WTC11 (cell line): ENCODE results near the gene HAVCR2. TPM values are rescaled to one million over a fixed set of nuclear protein-coding genes. Genes with fewer than 3 reads are reported as not detected.
"Not testable (repeated sequence)": the region's sequence is repeated elsewhere in the genome, so short reads cannot be mapped to it uniquely, and the experiment has no call there.

Experiments used
- ATAC-seq: fragments of 200-7000 bp; cut with Tn5 transposase; 2 replicates; pipeline ENCODE4 v1.10.0; 2021; ENCODE audit warnings: mild to moderate bottlenecking, moderate library complexity
- CTCF ChIA-PET: fragments of 300-600 bp; sonication (Branson Sonifier 250); formaldehyde crosslinking; loops from one replicate; lab custom pipeline; 2021; ENCODE audit warnings: antibody characterized with exemption; lab: Charles Lee
- POLR2A ChIA-PET: fragments of 350-600 bp; sonication (Branson Sonifier 250); formaldehyde crosslinking; loops from one replicate; lab custom pipeline; 2021; ENCODE audit warnings: antibody characterized with exemption; lab: Charles Lee
- DNase-seq: peaks from one replicate; pipeline ENCODE4 v3.0.0; 2021; ENCODE audit warnings: low spot score
- H3K27ac Mint-ChIP-seq: 2 replicates; pipeline ENCODE4 v1.8.0; 2021; ENCODE audit warnings: mixed read lengths
- H3K27me3 Mint-ChIP-seq: 2 replicates; pipeline ENCODE4 v1.8.0; 2021; ENCODE audit warnings: low read depth, mild to moderate bottlenecking, moderate library complexity, mixed read lengths
- H3K36me3 Mint-ChIP-seq: 2 replicates; pipeline ENCODE4 v1.8.0; 2021; ENCODE audit warnings: mixed read lengths
- H3K4me1 Mint-ChIP-seq: 2 replicates; pipeline ENCODE4 v1.8.0; 2022; ENCODE audit warnings: mixed read lengths
- H3K4me3 Mint-ChIP-seq: 2 replicates; pipeline ENCODE4 v1.8.0; 2021; ENCODE audit warnings: mild to moderate bottlenecking, moderate library complexity, mixed read lengths
- H3K9me3 Mint-ChIP-seq: 2 replicates; pipeline ENCODE4 v1.8.0; 2021; ENCODE audit warnings: mixed read lengths
- CBFB ChIP-seq: sonication (generic); formaldehyde crosslinking; IDR thresholded peaks from 2 replicates; pipeline ENCODE4 v1.8.1; 2022; ENCODE audit warnings: mild to moderate bottlenecking, low read depth, missing genetic modification reagents
- CDX4 ChIP-seq: fragments of 250-450 bp; sonication (Bioruptor Pico); IDR thresholded peaks from 2 replicates; pipeline ENCODE4 v1.9.0; 2021; ENCODE audit warnings: moderate library complexity, mild to moderate bottlenecking, inconsistent platforms, borderline replicate concordance
- CREB1 ChIP-seq: sonication (generic); formaldehyde crosslinking; IDR thresholded peaks from 2 replicates; pipeline ENCODE4 v1.8.0; 2023; ENCODE audit warnings: mild to moderate bottlenecking, missing genetic modification reagents
- E2F4 ChIP-seq: sonication (generic); formaldehyde crosslinking; IDR thresholded peaks from 2 replicates; pipeline ENCODE4 v1.8.1; 2022; ENCODE audit warnings: low read depth, mild to moderate bottlenecking, moderate library complexity, missing genetic modification reagents, borderline replicate concordance
- EMX1 ChIP-seq: fragments of 250-450 bp; sonication (Bioruptor Pico); IDR thresholded peaks from 2 replicates; pipeline ENCODE4 v1.8.0; 2021; ENCODE audit warnings: mild to moderate bottlenecking
- JAZF1 ChIP-seq: fragments of 250-450 bp; sonication (Bioruptor Pico); IDR thresholded peaks from 2 replicates; pipeline ENCODE4 v1.9.0; 2021; ENCODE audit warnings: moderate library complexity, mild to moderate bottlenecking, inconsistent platforms
- MYBL2 ChIP-seq: sonication (generic); formaldehyde crosslinking; IDR thresholded peaks from 2 replicates; pipeline ENCODE4 v1.8.1; 2023; ENCODE audit warnings: mild to moderate bottlenecking, moderate library complexity, missing genetic modification reagents
- NFE2L1 ChIP-seq: sonication (generic); formaldehyde crosslinking; IDR thresholded peaks from 2 replicates; pipeline ENCODE4 v1.8.1; 2023; ENCODE audit warnings: missing genetic modification reagents
- NFYB ChIP-seq: sonication (generic); formaldehyde crosslinking; conservative IDR thresholded peaks from 2 replicates; pipeline ENCODE4 v1.8.0; 2022; ENCODE audit warnings: low read depth, missing genetic modification reagents
- NR1H2 ChIP-seq: sonication (generic); formaldehyde crosslinking; IDR thresholded peaks from 2 replicates; pipeline ENCODE4 v1.9.0; 2021; ENCODE audit warnings: mild to moderate bottlenecking, moderate library complexity, missing genetic modification reagents
- NR3C1 ChIP-seq: sonication (generic); formaldehyde crosslinking; conservative IDR thresholded peaks from 2 replicates; pipeline ENCODE4 v1.8.1; 2023; ENCODE audit warnings: low read depth, mild to moderate bottlenecking, missing genetic modification reagents
- PRDM15 ChIP-seq: sonication (generic); formaldehyde crosslinking; IDR thresholded peaks from 2 replicates; pipeline ENCODE4 v1.8.0; 2022; ENCODE audit warnings: missing genetic modification reagents
- SP1 ChIP-seq: sonication (generic); formaldehyde crosslinking; conservative IDR thresholded peaks from 2 replicates; pipeline ENCODE4 v1.8.1; 2022; ENCODE audit warnings: missing genetic modification reagents
- TEAD1 ChIP-seq: sonication (generic); formaldehyde crosslinking; IDR thresholded peaks from 2 replicates; pipeline ENCODE4 v1.8.0; 2022; ENCODE audit warnings: mild to moderate bottlenecking, missing genetic modification reagents
- ZNF263 ChIP-seq: sonication (generic); formaldehyde crosslinking; IDR thresholded peaks from 2 replicates; pipeline ENCODE4 v1.8.1; 2022; ENCODE audit warnings: low read depth, mild to moderate bottlenecking, moderate library complexity, missing genetic modification reagents
- ZNF425 ChIP-seq: fragments of 250-450 bp; sonication (Bioruptor Pico); conservative IDR thresholded peaks from 2 replicates; pipeline ENCODE4 v1.9.0; 2021; ENCODE audit warnings: mild to moderate bottlenecking
- ZNF671 ChIP-seq: fragments of 250-450 bp; sonication (Bioruptor Pico); IDR thresholded peaks from 2 replicates; pipeline ENCODE4 v1.8.0; 2021; ENCODE audit warnings: mild to moderate bottlenecking
- total RNA-seq: library from RNA; stranded (reverse); gene quantifications from 3 replicates; pipeline ENCODE4 v1.2.3, GENCODE V29; 2021
- TF ChIP-seq, protein P1 (sequence below): fragments of 250-450 bp; sonication (Bioruptor Pico); IDR thresholded peaks from 2 replicates; pipeline ENCODE4 v1.9.0; 2021; ENCODE audit warnings: mild to moderate bottlenecking, borderline replicate concordance
- TF ChIP-seq, protein P2 (sequence below): sonication (generic); formaldehyde crosslinking; conservative IDR thresholded peaks from 2 replicates; pipeline ENCODE4 v1.8.1; 2022; ENCODE audit warnings: mild to moderate bottlenecking, missing genetic modification reagents
- TF ChIP-seq, protein P3 (sequence below): sonication (generic); formaldehyde crosslinking; IDR thresholded peaks from 2 replicates; pipeline ENCODE4 v1.8.1; 2022; ENCODE audit warnings: mild to moderate bottlenecking, moderate library complexity, missing genetic modification reagents

The HAVCR2 gene
- total RNA-seq, 1 experiment from 2014 or later: 0.33 TPM

- no peak for TF ChIP-seq PRDM15 (CRISPR knock-in tag)
- TF ChIP-seq, protein P1, sequence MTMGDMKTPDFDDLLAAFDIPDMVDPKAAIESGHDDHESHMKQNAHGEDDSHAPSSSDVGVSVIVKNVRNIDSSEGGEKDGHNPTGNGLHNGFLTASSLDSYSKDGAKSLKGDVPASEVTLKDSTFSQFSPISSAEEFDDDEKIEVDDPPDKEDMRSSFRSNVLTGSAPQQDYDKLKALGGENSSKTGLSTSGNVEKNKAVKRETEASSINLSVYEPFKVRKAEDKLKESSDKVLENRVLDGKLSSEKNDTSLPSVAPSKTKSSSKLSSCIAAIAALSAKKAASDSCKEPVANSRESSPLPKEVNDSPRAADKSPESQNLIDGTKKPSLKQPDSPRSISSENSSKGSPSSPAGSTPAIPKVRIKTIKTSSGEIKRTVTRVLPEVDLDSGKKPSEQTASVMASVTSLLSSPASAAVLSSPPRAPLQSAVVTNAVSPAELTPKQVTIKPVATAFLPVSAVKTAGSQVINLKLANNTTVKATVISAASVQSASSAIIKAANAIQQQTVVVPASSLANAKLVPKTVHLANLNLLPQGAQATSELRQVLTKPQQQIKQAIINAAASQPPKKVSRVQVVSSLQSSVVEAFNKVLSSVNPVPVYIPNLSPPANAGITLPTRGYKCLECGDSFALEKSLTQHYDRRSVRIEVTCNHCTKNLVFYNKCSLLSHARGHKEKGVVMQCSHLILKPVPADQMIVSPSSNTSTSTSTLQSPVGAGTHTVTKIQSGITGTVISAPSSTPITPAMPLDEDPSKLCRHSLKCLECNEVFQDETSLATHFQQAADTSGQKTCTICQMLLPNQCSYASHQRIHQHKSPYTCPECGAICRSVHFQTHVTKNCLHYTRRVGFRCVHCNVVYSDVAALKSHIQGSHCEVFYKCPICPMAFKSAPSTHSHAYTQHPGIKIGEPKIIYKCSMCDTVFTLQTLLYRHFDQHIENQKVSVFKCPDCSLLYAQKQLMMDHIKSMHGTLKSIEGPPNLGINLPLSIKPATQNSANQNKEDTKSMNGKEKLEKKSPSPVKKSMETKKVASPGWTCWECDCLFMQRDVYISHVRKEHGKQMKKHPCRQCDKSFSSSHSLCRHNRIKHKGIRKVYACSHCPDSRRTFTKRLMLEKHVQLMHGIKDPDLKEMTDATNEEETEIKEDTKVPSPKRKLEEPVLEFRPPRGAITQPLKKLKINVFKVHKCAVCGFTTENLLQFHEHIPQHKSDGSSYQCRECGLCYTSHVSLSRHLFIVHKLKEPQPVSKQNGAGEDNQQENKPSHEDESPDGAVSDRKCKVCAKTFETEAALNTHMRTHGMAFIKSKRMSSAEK (CRISPR knock-in tag): no peak
- no peak for TF ChIP-seq E2F4 (CRISPR knock-in tag)
- no peak for TF ChIP-seq TEAD1 (CRISPR knock-in tag)
- TF ChIP-seq, protein P2, sequence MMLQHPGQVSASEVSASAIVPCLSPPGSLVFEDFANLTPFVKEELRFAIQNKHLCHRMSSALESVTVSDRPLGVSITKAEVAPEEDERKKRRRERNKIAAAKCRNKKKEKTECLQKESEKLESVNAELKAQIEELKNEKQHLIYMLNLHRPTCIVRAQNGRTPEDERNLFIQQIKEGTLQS: no peak
- TF ChIP-seq ZNF425 (CRISPR knock-in tag): no peak
- no peak for TF ChIP-seq CBFB (CRISPR knock-in tag)
- no peak for TF ChIP-seq ZNF263 (CRISPR knock-in tag)
- TF ChIP-seq EMX1 (CRISPR knock-in tag): no peak
- TF ChIP-seq NFYB: no peak
- TF ChIP-seq ZNF671 (CRISPR knock-in tag): no peak
- TF ChIP-seq NFE2L1 (CRISPR knock-in tag): no peak
These were observed 49.7 kb downstream of the HAVCR2 start, which contains the start of gene HAVCR1 (continued) for GRCh38 chr5:157059093-157059539.

DNA sequence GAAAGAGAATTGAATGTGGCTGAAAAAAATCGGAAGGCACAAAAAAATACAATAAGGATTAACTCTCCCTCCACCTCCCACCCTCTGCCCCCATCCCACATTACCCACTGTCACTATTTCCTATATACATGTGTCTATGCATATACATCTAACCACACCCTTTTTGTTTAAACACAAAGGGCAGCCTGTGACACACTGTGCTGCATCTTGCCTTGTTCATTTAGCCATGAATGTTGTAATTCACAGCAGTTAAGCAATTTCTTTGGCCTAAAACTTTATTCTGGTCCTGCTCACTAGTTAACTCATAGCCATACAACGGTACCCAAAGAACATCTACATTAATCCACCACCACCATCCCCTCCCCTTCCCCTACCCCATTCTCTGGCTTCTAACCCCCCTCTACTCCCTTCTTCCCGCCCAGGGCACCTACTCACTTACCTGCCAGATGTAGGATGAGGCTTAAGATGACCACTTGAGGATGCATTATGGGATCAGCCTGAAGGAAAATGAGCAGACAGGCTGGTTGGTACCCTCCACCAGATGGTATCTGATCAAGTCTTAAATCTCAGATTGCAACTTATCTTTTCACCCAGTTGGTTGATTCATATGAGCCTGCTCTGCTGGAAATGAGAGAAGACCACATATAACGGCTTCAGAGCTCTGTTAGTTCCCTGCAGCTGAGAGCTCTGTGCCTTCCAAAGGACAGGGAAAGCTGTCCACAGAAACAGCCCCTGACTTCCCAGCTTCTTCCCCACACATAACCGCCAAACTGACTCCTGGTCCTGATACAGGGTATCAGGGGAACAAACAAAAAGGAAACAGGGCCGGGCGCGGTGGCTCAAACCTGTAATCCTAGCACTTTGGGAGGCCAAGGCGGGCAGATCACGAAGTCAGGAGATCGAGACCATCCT lies 51.1 kb downstream of the HAVCR2 start:
- Mint-ChIP-seq H3K4me3 (no peak overlapping the region), H3K27me3 (no peaks in the 10 kb centered on the region)
- TF ChIP-seq MYBL2 (CRISPR knock-in tag) (no peak), NR3C1 (no peak), JAZF1 (CRISPR knock-in tag) (no peak), CREB1 (CRISPR knock-in tag) (no peak), SP1 (no peak), NR1H2 (CRISPR knock-in tag) (no peak), CDX4 (CRISPR knock-in tag) (no peak)
- TF ChIP-seq, protein P3, sequence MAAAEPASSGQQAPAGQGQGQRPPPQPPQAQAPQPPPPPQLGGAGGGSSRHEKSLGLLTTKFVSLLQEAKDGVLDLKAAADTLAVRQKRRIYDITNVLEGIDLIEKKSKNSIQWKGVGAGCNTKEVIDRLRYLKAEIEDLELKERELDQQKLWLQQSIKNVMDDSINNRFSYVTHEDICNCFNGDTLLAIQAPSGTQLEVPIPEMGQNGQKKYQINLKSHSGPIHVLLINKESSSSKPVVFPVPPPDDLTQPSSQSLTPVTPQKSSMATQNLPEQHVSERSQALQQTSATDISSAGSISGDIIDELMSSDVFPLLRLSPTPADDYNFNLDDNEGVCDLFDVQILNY (CRISPR knock-in tag): no peak
- TF ChIP-seq, all 79 proteins: peak for 0
- POLR2A ChIA-PET: no interaction called here
- Mint-ChIP-seq H3K27ac (no peak overlapping the region), H3K9me3 (no peaks in the 10 kb centered on the region), H3K36me3 (no peaks in the 10 kb centered on the region), H3K4me1 (no peaks in the 10 kb centered on the region)
- DNase-seq: no peak
- no peak for ATAC-seq
- CTCF ChIA-PET: no interaction called here

DNA sequence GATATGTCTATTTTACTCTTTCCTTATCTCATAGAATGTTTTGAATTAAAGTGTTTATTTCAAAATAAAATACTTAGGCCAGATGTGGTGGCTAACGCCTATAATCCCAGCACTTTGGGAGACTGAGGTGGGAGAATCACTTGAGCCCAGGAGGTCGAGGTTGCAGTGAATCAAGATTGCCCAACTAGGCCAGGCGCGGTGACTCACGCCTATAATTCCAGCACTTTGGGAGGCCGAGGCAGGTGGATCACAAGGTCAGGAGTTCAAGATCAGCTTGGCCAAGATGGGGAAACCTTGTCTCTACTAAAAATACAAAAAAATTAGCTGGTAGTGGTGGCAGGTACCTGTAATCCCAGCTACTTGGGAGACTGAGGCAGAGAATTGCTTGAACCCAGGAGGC lies 52.0 kb downstream of the HAVCR2 start:
- H3K27me3 Mint-ChIP-seq, H3K4me3 Mint-ChIP-seq, H3K9me3 Mint-ChIP-seq, DNase-seq, H3K4me1 Mint-ChIP-seq, POLR2A ChIA-PET, H3K27ac Mint-ChIP-seq, CTCF ChIA-PET, H3K36me3 Mint-ChIP-seq, ATAC-seq: not testable (repeated sequence)
